Esophagus muscularis mucosa (tissue), 4 donors: ENCODE data around the gene MAGEF1.

Source experiments
- CTCF ChIP-seq, 3 experiments: fragments of 200-600 bp in 2 of 3; fragments of 450-650 bp in 1 of 3; sonication (generic) in 2 of 3; IDR thresholded peaks; one replicate each; pipeline ENCODE4 v1.5.1; 2017 to 2019; ENCODE audit warnings: antibody characterized with exemption in 3 of 3, mild to moderate bottlenecking in 2 of 3, moderate library complexity in 1 of 3
- EP300 ChIP-seq: sonication (generic); formaldehyde crosslinking; IDR thresholded peaks from one replicate; pipeline ENCODE4 v1.6.1; 2017; ENCODE audit warnings: antibody characterized with exemption
- POLR2A ChIP-seq: fragments of 450-650 bp; IDR thresholded peaks from one replicate; pipeline ENCODE4 v1.6.1; 2017; ENCODE audit warnings: antibody characterized with exemption, moderate library complexity, mild to moderate bottlenecking, low read depth
- POLR2AphosphoS5 ChIP-seq, 2 donors: sonication (generic); formaldehyde crosslinking; IDR thresholded peaks; one replicate each; pipeline ENCODE4 v1.6.1; 2017; ENCODE audit warnings: antibody characterized with exemption in 2 of 2

- TF ChIP-seq POLR2AphosphoS5 (IDR thresholded peaks at IDR 0.05): no peak
- no peak for TF ChIP-seq POLR2A
- no peak for TF ChIP-seq CTCF (IDR thresholded peaks at IDR 0.05)
- no peak for TF ChIP-seq EP300
Observed at GRCh38 chr3:184672335-184672734, 39.5 kb downstream of the MAGEF1 start.
